ENCODE results near the gene ANKRD33B. TPM values are rescaled to one million over a fixed set of nuclear protein-coding genes. Genes with fewer than 3 reads are reported as not detected.
A peak's percentile ranks its signal among the peaks of the same experiment; 100 is the strongest.

The ANKRD33B gene
- total RNA-seq, 4 donors from 2014 or later: 16.7 to 27.0 (median 24.8) TPM

GRCh38 chr5:10527281-10527950 is 36.5 kb upstream of the ANKRD33B start:
- DNase-seq (ENCODE audit: low spot score in 2 of 2): no peak
- peak overlapping the region; percentile 11 for H3K27ac ChIP-seq
- H3K36me3 ChIP-seq: no peaks in the 10 kb centered on the region
- H3K27me3 ChIP-seq: no peaks in the 10 kb centered on the region
- H3K9me3 ChIP-seq: no peaks in the 10 kb centered on the region
- H3K4me3 ChIP-seq: no peak overlapping the region
- TF ChIP-seq EP300 (IDR thresholded peaks at IDR 0.05) (no peak), POLR2AphosphoS5 (IDR thresholded peaks at IDR 0.05) (no peak), CTCF (IDR thresholded peaks at IDR 0.05) (no peak), POLR2A (IDR thresholded peaks at IDR 0.05) (no peak)
- H3K4me1 ChIP-seq: peaks cover 19% of the 10 kb centered on the region
- WGBS: 54% methylated on average over 11 of the region's 11 CpGs

GRCh38 chr5:10528056-10528816 is 35.6 kb upstream of the ANKRD33B start:
- Histone ChIP-seq H3K27ac (peak overlapping the region; percentile 11), H3K27me3 (no peaks in the 10 kb centered on the region), H3K4me3 (no peak overlapping the region), H3K4me1 (peaks cover 19% of the 10 kb centered on the region), H3K36me3 (no peaks in the 10 kb centered on the region), H3K9me3 (no peaks in the 10 kb centered on the region)
- no peak for DNase-seq (ENCODE audit: low spot score in 2 of 2)
- WGBS: 50% methylated on average over 9 of the region's 9 CpGs
- TF ChIP-seq POLR2AphosphoS5 (IDR thresholded peaks at IDR 0.05): no peak
- TF ChIP-seq CTCF (IDR thresholded peaks at IDR 0.05): no peak
- TF ChIP-seq POLR2A (IDR thresholded peaks at IDR 0.05): no peak
- no peak for TF ChIP-seq EP300 (IDR thresholded peaks at IDR 0.05)

GRCh38 chr5:10528827-10529226 is 35.0 kb upstream of the ANKRD33B start:
- no peaks in the 10 kb centered on the region for H3K9me3 ChIP-seq
- TF ChIP-seq EP300 (IDR thresholded peaks at IDR 0.05) (no peak), POLR2A (IDR thresholded peaks at IDR 0.05) (no peak), POLR2AphosphoS5 (IDR thresholded peaks at IDR 0.05) (no peak)
- no peak for DNase-seq (ENCODE audit: low spot score in 2 of 2)
- peaks cover 19% of the 10 kb centered on the region for H3K4me1 ChIP-seq
- H3K4me3 ChIP-seq: no peak overlapping the region
- 88% methylated on average over 1 of the region's 1 CpG for WGBS
- H3K27me3 ChIP-seq: no peaks in the 10 kb centered on the region
- H3K36me3 ChIP-seq: no peaks in the 10 kb centered on the region
- no peak overlapping the region for H3K27ac ChIP-seq

GRCh38 chr5:10530601-10531320 is 33.1 kb upstream of the ANKRD33B start:
- Histone ChIP-seq H3K36me3 (no peaks in the 10 kb centered on the region), H3K4me1 (peaks cover 18% of the 10 kb centered on the region), H3K27me3 (no peaks in the 10 kb centered on the region), H3K9me3 (no peaks in the 10 kb centered on the region), H3K27ac (no peak overlapping the region), H3K4me3 (no peak overlapping the region)
- no peak for DNase-seq (ENCODE audit: low spot score in 2 of 2)
- 94% methylated on average over 11 of the region's 11 CpGs for WGBS
- TF ChIP-seq CTCF (IDR thresholded peaks at IDR 0.05): no peak
- TF ChIP-seq POLR2A (IDR thresholded peaks at IDR 0.05): no peak
- no peak for TF ChIP-seq POLR2AphosphoS5 (IDR thresholded peaks at IDR 0.05)
- no peak for TF ChIP-seq EP300 (IDR thresholded peaks at IDR 0.05)

GRCh38 chr5:10532421-10532820 is 31.4 kb upstream of the ANKRD33B start:
- 75% methylated on average over 2 of the region's 3 CpGs for WGBS
- no peak for TF ChIP-seq POLR2A (IDR thresholded peaks at IDR 0.05)
- TF ChIP-seq CTCF (IDR thresholded peaks at IDR 0.05): no peak
- no peak for TF ChIP-seq POLR2AphosphoS5 (IDR thresholded peaks at IDR 0.05)
- TF ChIP-seq EP300 (IDR thresholded peaks at IDR 0.05): no peak
- no peaks in the 10 kb centered on the region for H3K27me3 ChIP-seq

More at GRCh38 chr5:10532421-10532820, 31.4 kb upstream of the ANKRD33B start:
- Histone ChIP-seq H3K4me3 (no peak overlapping the region), H3K9me3 (no peaks in the 10 kb centered on the region), H3K36me3 (no peaks in the 10 kb centered on the region), H3K4me1 (peaks cover 26% of the 10 kb centered on the region), H3K27ac (no peak overlapping the region)
- no peak for DNase-seq (ENCODE audit: low spot score in 2 of 2)

Measured in suprapubic skin (tissue), 4 donors.